ENCODE results near the gene SEPTIN1.

SEPTIN1 gene

GRCh38 chr16:30398661-30399434 is 16.5 kb upstream of the SEPTIN1 start:
- no peak for TF ChIP-seq ZFX (IDR thresholded peaks at IDR 0.05)
- TF ChIP-seq, protein P1, sequence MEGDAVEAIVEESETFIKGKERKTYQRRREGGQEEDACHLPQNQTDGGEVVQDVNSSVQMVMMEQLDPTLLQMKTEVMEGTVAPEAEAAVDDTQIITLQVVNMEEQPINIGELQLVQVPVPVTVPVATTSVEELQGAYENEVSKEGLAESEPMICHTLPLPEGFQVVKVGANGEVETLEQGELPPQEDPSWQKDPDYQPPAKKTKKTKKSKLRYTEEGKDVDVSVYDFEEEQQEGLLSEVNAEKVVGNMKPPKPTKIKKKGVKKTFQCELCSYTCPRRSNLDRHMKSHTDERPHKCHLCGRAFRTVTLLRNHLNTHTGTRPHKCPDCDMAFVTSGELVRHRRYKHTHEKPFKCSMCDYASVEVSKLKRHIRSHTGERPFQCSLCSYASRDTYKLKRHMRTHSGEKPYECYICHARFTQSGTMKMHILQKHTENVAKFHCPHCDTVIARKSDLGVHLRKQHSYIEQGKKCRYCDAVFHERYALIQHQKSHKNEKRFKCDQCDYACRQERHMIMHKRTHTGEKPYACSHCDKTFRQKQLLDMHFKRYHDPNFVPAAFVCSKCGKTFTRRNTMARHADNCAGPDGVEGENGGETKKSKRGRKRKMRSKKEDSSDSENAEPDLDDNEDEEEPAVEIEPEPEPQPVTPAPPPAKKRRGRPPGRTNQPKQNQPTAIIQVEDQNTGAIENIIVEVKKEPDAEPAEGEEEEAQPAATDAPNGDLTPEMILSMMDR (conservative IDR thresholded peaks at IDR 0.05): no peak
- no peak overlapping the region for H3K27ac ChIP-seq

DNA sequence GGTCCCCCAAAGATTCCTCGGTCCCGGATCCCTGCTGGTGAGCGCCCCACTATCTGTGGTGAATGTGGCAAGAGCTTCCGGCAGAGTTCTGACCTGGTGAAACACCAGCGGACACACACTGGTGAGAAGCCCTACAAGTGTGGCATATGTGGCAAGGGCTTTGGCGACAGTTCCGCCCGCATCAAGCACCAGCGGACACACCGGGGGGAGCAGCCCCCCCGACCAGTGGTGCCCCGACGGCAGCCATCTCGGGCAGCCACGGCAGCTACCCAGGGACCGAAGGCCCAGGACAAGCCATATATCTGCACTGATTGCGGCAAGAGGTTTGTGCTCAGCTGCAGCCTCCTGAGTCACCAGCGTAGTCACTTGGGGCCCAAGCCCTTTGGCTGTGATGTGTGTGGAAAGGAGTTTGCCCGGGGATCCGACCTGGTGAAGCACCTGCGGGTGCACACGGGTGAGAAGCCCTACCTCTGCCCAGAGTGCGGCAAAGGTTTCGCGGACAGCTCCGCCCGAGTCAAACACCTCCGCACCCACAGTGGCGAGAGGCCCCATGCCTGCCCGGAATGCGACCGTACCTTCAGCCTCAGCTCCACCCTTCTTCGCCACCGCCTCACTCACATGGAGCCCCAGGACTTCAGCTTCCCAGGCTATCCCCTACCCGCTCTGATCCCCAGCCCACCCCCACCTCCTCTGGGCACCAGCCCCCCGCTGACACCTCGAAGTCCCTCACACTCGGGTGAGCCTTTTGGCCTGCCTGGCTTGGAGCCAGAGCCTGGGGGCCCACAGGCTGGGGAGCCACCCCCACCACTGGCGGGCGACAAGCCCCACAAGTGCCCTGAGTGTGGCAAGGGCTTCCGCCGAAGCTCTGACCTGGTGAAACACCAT is 15.7 kb upstream of the SEPTIN1 start:
- H3K27ac ChIP-seq: no peak overlapping the region
- no peak for TF ChIP-seq ZFX (IDR thresholded peaks at IDR 0.05)
- TF ChIP-seq, protein P1 (conservative IDR thresholded peaks at IDR 0.05): no peak

DNA sequence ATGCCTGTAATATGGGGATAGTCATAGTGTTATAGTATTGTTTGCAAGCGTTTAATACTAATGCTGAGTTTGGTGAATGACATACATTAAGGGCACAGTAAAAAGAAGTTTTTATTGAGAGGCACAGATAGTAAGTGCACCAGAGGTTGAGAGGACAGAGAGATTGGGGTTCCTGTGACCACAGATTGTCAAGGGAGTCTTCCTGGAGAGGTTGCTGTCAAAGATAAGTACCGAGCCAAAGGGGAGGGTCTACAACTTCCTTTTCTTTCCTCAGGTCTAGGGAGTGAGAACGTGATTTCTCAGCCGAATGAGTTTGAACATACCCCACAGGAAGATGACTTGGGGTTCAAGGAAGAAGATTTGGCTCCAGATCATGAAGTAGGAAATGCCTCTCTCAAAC is 14.7 kb upstream of the SEPTIN1 start:
- no peak overlapping the region; the same call in 1 of the 2 replicates for H3K27ac ChIP-seq
- TF ChIP-seq, protein P1 (conservative IDR thresholded peaks at IDR 0.05): no peak
- TF ChIP-seq ZFX (IDR thresholded peaks at IDR 0.05): no peak

GRCh38 chr16:30396627-30397026 is 14.3 kb upstream of the SEPTIN1 start:
- peak overlapping the region; percentile 93 for H3K27ac ChIP-seq

DNA sequence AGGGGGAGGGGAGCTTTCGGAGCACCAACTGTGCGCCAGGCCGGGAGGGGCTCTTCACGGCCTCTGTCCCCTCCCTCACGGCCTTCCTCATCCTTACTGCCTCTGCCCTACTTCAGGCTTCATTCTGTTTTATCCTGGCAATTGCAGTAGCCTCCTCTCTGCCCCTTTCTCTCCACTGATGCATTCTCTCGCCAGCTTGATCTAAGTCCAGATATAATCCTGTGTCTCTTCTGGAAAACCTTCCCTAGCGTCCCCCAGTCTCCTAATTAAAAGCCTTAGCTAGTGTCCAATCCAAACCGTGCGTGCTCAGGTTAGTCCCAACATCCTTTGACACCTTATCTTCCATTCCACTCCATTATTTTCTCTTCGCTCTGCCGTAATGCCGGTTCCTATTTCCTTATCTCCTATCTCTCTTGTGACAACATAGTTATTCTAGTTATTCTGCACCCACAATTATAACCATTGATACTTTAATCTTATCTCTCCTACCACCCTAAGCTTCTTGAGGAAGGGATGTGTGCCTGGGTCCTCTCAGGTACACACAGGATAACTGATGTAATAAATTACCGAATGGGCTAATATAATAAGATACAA is 13.7 kb upstream of the SEPTIN1 start:
- TF ChIP-seq, protein P1 (conservative IDR thresholded peaks at IDR 0.05): no peak
- no peak for TF ChIP-seq ZFX (IDR thresholded peaks at IDR 0.05)
- H3K27ac ChIP-seq: peak overlapping the region; percentile 93

DNA sequence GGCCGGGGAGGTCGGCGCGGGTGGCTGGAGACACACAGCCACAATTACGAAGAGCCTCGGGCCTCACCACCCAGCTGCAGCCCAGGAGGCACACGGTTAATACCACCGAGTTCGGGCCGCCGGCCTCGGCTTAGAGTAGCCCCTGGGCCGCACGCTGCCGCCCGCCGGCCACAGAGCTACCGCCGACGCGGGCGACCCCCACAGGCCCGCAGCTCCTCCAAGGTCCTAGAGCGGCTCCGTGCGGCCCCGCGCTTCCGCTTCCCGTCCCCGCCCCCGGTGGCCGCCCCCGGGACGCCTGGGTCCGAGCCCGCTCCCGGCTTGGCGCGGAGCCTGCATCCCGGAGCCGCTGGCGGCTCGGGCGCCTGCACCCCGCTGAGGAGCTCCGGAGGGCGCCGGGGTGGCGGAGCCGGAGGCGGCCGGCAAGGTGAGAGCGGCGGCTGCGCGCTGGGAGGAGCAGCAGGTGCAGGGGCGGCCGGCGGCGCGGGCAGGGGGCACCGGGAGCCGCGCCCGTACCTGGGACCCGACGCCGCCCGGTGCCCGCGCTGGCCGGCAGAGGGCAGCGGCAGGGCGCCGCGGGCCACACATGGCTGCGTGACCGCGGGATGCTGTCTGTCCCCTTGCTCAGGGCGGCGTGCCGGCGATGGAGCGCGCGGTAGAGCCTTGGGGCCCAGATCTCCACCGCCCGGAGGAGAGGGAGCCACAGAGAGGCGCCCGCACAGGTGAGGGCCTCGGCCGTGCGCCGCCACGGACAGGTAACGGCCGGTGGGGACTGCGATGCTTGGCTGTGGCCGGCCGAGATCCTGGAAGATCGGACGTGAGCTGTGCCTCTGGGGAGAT is 13.0 kb upstream of the SEPTIN1 start, which contains the start of gene ZNF48:
Gene ZNF48, plus strand, starts transcription at position 266 of the 837 bp plus-strand sequence. Its CDS starts 375 bp downstream, at position 641.
- TF ChIP-seq, protein P1 (conservative IDR thresholded peaks at IDR 0.05): peak; percentile 89
- peak; percentile 63 for TF ChIP-seq ZFX (IDR thresholded peaks at IDR 0.05)
- peak within 1 kb of the TSS; percentile 93 for H3K27ac ChIP-seq

DNA sequence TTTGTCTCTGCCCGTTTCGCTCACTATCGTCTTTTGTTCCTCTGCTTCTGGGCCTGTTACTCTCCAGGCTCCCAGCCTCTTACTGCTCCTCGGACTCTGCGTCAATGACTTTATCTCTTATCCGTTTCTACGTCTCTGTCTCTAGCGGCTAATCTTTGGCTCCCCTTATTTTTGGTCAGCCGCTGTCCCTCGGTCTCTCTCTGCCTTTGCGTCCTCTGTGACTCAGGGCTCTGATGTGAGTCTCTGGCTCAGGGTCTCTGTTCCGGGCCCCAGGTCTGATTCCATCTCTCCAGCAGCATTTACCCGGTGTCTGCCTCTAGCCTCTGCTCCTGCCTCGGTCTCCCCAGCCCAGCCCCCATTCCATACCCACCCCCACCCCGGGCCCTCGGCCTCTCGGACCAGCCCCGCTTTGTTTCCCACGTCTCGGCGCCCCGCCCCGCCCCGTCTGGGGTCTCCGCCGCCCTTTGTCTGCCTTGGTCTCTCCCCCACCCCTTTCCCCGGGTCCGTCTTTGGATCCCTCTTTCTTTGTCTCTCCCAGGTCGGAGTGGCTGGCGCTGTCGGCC is 12.3 kb upstream of the SEPTIN1 start:
- H3K27ac ChIP-seq: peak overlapping the region; percentile 93
- TF ChIP-seq, protein P1 (conservative IDR thresholded peaks at IDR 0.05): no peak
- TF ChIP-seq ZFX (IDR thresholded peaks at IDR 0.05): no peak

Measured in C4-2B (cell line).